Measurements from ENCODE around the gene GALNT13.

GRCh38 chr2:154394600-154394999 is 522.9 kb downstream of the GALNT13 start:
- TF ChIP-seq CTCF (IDR thresholded peaks at IDR 0.05; ENCODE audit: low read depth, low read length, missing input control) (no peak), REST (IDR thresholded peaks at IDR 0.05) (no peak), NR2F2 (IDR thresholded peaks at IDR 0.05) (no peak)

All from liver (tissue), 3 donors.